Endothelial cell of umbilical vein (primary cell): ENCODE measurements around the gene SYT17. TPM values are rescaled to one million over a fixed set of nuclear protein-coding genes. Genes with fewer than 3 reads are reported as not detected.

ENCODE experiments used
- BruUV-seq: library from RNA; stranded (reverse); fragments of 400-500 nt; replicated peaks from 2 replicates; lab custom pipeline; 2021; lab: Mats Ljungman, UMichigan
- CTCF ChIA-PET: fragments of 300-600, 350-600 bp; sonication (Branson Sonifier 250); formaldehyde crosslinking; loops from one replicate; lab custom pipeline; 2021; ENCODE audit warnings: antibody characterized with exemption, inconsistent platforms; lab: Charles Lee
- POLR2A ChIA-PET: fragments of 300-600, 350-600 bp; sonication (Branson Sonifier 250); formaldehyde crosslinking; loops from one replicate; lab custom pipeline; 2021; ENCODE audit warnings: antibody characterized with exemption, inconsistent platforms; lab: Charles Lee
- DNase-seq: peaks from one replicate; pipeline ENCODE4 v3.0.0-alpha.2; 2011; ENCODE audit warnings: low read depth, low spot score
- FAIRE-seq: peaks from 2 replicates; lab custom pipeline; 2011; peaks lifted over from hg19 to GRCh38; lab: Jason Lieb, UNC
- H2AFZ ChIP-seq: 2 replicates; pipeline ENCODE4 v1.6.0; 2012; ENCODE audit warnings: low read depth, low read length, control low read depth, inconsistent platforms
- H3K27ac ChIP-seq: 2 replicates; pipeline ENCODE4 v1.5.1; 2011; ENCODE audit warnings: low read depth, mild to moderate bottlenecking, control low read depth, low read length, moderate library complexity; ENCODE audit not compliant: insufficient read depth
- H3K27me3 ChIP-seq, 2 experiments: 2 replicates each; pipeline versions ENCODE4 v1.6.0 to v1.6.1; 2011; ENCODE audit warnings: low read length in 2 of 2, mixed read lengths in 1 of 2; ENCODE audit not compliant: control insufficient read depth in 2 of 2, insufficient read depth in 2 of 2
- H3K36me3 ChIP-seq, 2 experiments: 2 replicates in 1 of 2; 3 replicates in 1 of 2; pipeline ENCODE4 v1.5.1; 2011; ENCODE audit warnings: low read length in 2 of 2, mild to moderate bottlenecking in 1 of 2, moderate library complexity in 1 of 2; ENCODE audit not compliant: control insufficient read depth in 2 of 2, insufficient read depth in 2 of 2; ENCODE audit errors: extremely low read depth in 1 of 2
- H3K4me1 ChIP-seq: 3 replicates; pipeline ENCODE4 v1.5.1; 2011; ENCODE audit warnings: mild to moderate bottlenecking, low read length; ENCODE audit not compliant: control insufficient read depth, insufficient read depth; ENCODE audit errors: extremely low read depth
- H3K4me2 ChIP-seq: 2 replicates; pipeline ENCODE4 v1.6.1; 2011; ENCODE audit warnings: low read length, control low read depth, mixed read lengths; ENCODE audit not compliant: insufficient read depth
- H3K4me3 ChIP-seq, 3 experiments: fragments of 200-600 bp in 1 of 3; sonication (generic), shearing (Covaris generic) in 1 of 3; replicated peaks in 1 of 3; 2 replicates each; pipeline ENCODE4 v1.5.1; 2011 to 2016; ENCODE audit warnings: control low read depth in 3 of 3, low read length in 3 of 3, mild to moderate bottlenecking in 2 of 3, inconsistent platforms in 1 of 3, low read depth in 1 of 3, moderate library complexity in 1 of 3; ENCODE audit not compliant: insufficient read depth in 1 of 3
- H3K79me2 ChIP-seq: 2 replicates; pipeline ENCODE4 v1.6.0; 2012; ENCODE audit warnings: low read length, inconsistent platforms; ENCODE audit not compliant: control insufficient read depth, insufficient read depth
- H3K9ac ChIP-seq: replicated peaks from 2 replicates; pipeline ENCODE3; 2011; ENCODE audit warnings: low read length, control low read depth; ENCODE audit not compliant: insufficient read depth; ENCODE audit errors: extremely low read depth
- H3K9me1 ChIP-seq: replicated peaks from 3 replicates; pipeline ENCODE4 v1.6.0; 2011; ENCODE audit warnings: mild to moderate bottlenecking, low read length; ENCODE audit not compliant: control insufficient read depth, insufficient read depth; ENCODE audit errors: extremely low read depth
- H3K9me3 ChIP-seq: replicated peaks from 2 replicates; pipeline ENCODE4 v1.5.1; 2012; ENCODE audit warnings: low read length, inconsistent platforms; ENCODE audit not compliant: control insufficient read depth, insufficient read depth
- H4K20me1 ChIP-seq: replicated peaks from 2 replicates; pipeline ENCODE3; 2011; ENCODE audit warnings: mild to moderate bottlenecking, low read length; ENCODE audit not compliant: control insufficient read depth, insufficient read depth; ENCODE audit errors: extremely low read depth
- CTCF ChIP-seq, 2 donors: IDR thresholded peaks; 1 replicate in 1 of 2; 2 replicates in 1 of 2; pipeline ENCODE4 v1.5.1; 2011; ENCODE audit warnings: low read length in 2 of 2, mild to moderate bottlenecking in 2 of 2, moderate library complexity in 2 of 2, control low read depth in 1 of 2, inconsistent platforms in 1 of 2, low read depth in 1 of 2; ENCODE audit not compliant: insufficient read depth in 1 of 2; ENCODE audit errors: extremely low read depth in 1 of 2
- EZH2 ChIP-seq: IDR thresholded peaks from 2 replicates; pipeline ENCODE4 v1.6.1; 2012; ENCODE audit warnings: borderline replicate concordance, low read depth, mild to moderate bottlenecking, moderate library complexity, low read length, inconsistent platforms; ENCODE audit not compliant: severe bottlenecking
- FOS ChIP-seq: IDR thresholded peaks from 2 replicates; pipeline ENCODE4 v1.6.1; 2011; ENCODE audit warnings: mild to moderate bottlenecking, low read length, moderate library complexity, borderline replicate concordance; ENCODE audit not compliant: insufficient read depth
- MYC ChIP-seq: IDR thresholded peaks from one replicate; pipeline ENCODE4 v1.6.1; 2011; ENCODE audit warnings: mild to moderate bottlenecking, low read depth, low read length
- POLR2AphosphoS5 ChIP-seq: IDR thresholded peaks from 2 replicates; pipeline ENCODE4 v1.6.1; 2012; ENCODE audit warnings: low read depth, mild to moderate bottlenecking, control low read depth, low read length, moderate library complexity; ENCODE audit not compliant: insufficient read depth
- dilution Hi-C: fragments of 300-500 bp; cut with MboI; formaldehyde crosslinking; loops from one replicate; pipeline ENCODE4 v1.15.0; 2019; ENCODE audit warnings: low sequenced_read_pairs; ENCODE audit not compliant: extremely low pct_ligation_motif_present
- intact Hi-C: fragments of 100-400 bp; cut with micrococcal nuclease; formaldehyde crosslinking; loops from one replicate; pipeline ENCODE4 v1.10.0; 2022
- polyA plus RNA-seq, 4 experiments: library from polyadenylated mRNA; depleted of rRNA in 3 of 4; stranded (reverse) in 3 of 4; unstranded in 1 of 4; fragments of >200 nt; gene quantifications; 2 replicates each; pipeline versions ENCODE4 v1.2.1 to v1.2.3, GENCODE V29; 2011 to 2012; ENCODE audit warnings: missing spikeins in 1 of 4
- total RNA-seq: library from RNA; stranded (reverse); gene quantifications from 2 replicates; pipeline ENCODE4 v1.2.3, GENCODE V29; 2021

The SYT17 gene
- total and polyA plus RNA-seq, 2 donors (not counting 3 experiments of a cell fraction or from before 2014, with no cell fraction given), result 1.9 to 4.2 TPM

GRCh38 chr16:19314718-19315425 lies 146.8 kb downstream of the SYT17 start:
- Histone ChIP-seq H3K4me2 (no peak overlapping the region), H3K4me1 (no peaks in the 10 kb centered on the region), H3K36me3 (no peaks in the 10 kb centered on the region), H4K20me1 (no peaks in the 10 kb centered on the region), H3K9me3 (no peaks in the 10 kb centered on the region), H3K79me2 (no peaks in the 10 kb centered on the region), H3K9ac (no peak overlapping the region), H3K4me3 (no peak overlapping the region), H3K27ac (no peak overlapping the region), H2AFZ (no peak overlapping the region), H3K9me1 (no peaks in the 10 kb centered on the region), H3K27me3 (no peaks in the 10 kb centered on the region)
- no peak for FAIRE-seq
- no TSS peak for BruUV-seq
- DNase-seq, result no peak
- intact Hi-C loops (no loop called here), dilution Hi-C loops (no loop called here)
- ChIA-PET POLR2A (no interaction called here), CTCF (no interaction called here)
- TF ChIP-seq MYC, result no peak
- no peak for TF ChIP-seq FOS
- TF ChIP-seq CTCF (IDR thresholded peaks at IDR 0.05; ENCODE audit: extremely low read depth in 1 of 2, insufficient read depth in 1 of 2, low read depth in 1 of 2, low read length in 2 of 2), result no peak
- no peak for TF ChIP-seq EZH2
- TF ChIP-seq POLR2AphosphoS5, result no peak
